GM12865 (cell line): ENCODE results near the gene HPF1.
"Not testable (repeated sequence)": the region's sequence is repeated elsewhere in the genome, so short reads cannot be mapped to it uniquely, and the experiment has no call there.

ENCODE experiments used
- DNase-seq: peaks from one replicate; pipeline ENCODE4 v3.0.0; 2010; ENCODE audit warnings: low read depth
- H3K4me3 ChIP-seq: 2 replicates; pipeline ENCODE4 v1.5.1; 2011; ENCODE audit warnings: mild to moderate bottlenecking, low read depth, low read length, control low read depth
- TF ChIP-seq, protein P1 (sequence below): IDR thresholded peaks from 2 replicates; pipeline ENCODE4 v1.5.1; 2011; ENCODE audit warnings: low read length, control low read depth, low read depth, inconsistent platforms; ENCODE audit not compliant: insufficient read depth; ENCODE audit errors: missing control alignments

The HPF1 gene

DNA sequence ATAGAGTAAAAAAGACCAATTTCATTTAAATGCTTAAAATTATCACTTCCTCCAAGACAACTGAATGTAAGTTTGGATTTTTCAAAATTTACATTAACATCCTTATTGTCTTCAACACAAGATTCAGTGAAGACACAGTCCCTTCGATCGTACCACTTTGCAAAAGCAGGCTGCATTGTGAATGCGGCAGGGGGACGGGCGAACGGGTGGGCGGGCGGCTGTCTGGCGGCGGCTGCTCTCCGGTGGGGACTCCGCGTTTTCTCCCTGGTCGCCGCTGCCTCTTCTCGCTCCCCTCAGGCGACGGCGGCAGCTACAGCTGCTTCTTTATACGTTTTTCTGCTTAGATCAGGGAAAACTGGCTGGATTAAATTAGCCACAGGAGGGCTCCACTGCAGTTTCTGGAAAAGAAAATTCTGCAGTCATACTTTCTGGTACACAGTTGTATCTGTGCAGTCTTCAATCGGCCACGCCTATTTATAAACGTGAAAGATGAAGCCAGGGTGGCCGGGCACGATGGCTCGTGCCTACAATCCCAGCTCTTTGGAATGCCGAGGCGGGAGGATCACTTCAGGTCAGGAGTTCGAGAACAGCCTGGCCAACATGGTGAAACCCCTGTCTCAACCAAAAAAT lies 33.9 kb upstream of the HPF1 start:
- peak; percentile 3 for DNase-seq
- no peak overlapping the region for H3K4me3 ChIP-seq
- TF ChIP-seq, protein P1, sequence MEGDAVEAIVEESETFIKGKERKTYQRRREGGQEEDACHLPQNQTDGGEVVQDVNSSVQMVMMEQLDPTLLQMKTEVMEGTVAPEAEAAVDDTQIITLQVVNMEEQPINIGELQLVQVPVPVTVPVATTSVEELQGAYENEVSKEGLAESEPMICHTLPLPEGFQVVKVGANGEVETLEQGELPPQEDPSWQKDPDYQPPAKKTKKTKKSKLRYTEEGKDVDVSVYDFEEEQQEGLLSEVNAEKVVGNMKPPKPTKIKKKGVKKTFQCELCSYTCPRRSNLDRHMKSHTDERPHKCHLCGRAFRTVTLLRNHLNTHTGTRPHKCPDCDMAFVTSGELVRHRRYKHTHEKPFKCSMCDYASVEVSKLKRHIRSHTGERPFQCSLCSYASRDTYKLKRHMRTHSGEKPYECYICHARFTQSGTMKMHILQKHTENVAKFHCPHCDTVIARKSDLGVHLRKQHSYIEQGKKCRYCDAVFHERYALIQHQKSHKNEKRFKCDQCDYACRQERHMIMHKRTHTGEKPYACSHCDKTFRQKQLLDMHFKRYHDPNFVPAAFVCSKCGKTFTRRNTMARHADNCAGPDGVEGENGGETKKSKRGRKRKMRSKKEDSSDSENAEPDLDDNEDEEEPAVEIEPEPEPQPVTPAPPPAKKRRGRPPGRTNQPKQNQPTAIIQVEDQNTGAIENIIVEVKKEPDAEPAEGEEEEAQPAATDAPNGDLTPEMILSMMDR, result no peak

DNA sequence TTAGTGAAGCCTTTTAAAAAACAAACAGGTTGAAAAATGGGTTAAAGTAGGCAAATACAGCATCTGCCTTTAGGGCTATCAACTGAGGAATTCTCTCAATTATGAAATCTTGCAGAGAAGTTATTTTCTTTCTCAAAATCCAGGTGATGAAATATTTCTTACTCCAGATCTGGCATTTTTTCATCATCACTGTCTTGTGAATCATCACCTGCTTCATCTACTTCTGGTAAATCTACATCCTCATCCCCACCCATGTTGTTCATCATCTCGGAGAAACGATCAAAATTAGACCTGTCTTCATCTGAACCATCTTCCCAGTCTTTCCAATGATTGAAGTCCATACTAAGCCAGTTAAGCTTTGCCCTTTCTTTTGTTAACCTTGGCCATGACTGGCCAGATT lies 33.3 kb upstream of the HPF1 start:
- no peak overlapping the region for H3K4me3 ChIP-seq
- DNase-seq, result no peak
- TF ChIP-seq, protein P1, result no peak

DNA sequence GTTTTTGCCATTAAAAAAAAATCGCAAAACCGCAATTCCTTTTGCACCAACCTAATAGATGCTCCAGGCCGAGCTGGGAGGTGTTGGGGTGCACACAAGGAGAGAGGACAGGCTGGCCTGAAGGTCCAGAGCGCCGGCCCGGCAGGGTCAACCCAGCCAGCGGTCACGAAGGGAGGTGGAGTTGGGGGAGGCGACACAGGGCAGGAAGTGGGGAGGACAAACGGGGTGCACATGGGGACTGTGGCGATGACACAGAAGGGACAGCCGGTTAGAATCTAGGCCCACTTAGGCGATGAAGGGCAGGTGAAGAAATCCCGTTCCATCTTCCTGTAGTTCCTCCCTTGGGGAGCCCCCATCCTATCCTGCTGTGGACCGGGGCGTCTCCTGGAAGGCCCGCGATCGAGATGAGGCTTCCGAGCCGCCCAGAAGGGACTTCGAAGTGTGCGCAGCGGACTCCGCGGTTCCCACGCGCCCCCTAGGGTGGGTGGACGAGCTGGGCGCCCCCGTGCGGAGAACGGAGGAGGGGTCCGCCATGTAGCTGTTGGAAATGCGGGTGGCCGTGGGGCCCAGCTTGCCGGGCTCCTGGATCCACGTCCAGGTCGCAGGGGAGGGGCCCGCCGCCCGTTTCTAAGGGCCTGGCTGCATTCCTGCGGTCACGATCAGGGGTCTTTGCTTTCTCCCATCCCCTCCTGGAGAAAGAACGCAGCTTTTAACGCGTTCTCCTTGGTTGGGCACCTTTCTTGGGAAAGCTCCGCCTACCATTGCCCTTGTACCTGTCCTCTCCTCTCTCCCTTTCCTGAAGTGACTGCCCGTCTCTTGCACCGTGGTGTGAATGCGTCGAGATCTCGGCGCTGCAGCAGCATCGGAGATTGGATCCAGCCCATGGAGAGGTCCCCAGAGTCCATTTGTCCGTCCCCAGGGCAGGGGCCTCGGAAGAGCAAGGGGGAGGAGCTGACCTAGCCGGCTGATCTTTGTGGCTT lies 17.0 kb upstream of the HPF1 start:
- H3K4me3 ChIP-seq, result no peak overlapping the region
- TF ChIP-seq, protein P1, result peak; percentile 34
- DNase-seq, result peak; percentile 28

DNA sequence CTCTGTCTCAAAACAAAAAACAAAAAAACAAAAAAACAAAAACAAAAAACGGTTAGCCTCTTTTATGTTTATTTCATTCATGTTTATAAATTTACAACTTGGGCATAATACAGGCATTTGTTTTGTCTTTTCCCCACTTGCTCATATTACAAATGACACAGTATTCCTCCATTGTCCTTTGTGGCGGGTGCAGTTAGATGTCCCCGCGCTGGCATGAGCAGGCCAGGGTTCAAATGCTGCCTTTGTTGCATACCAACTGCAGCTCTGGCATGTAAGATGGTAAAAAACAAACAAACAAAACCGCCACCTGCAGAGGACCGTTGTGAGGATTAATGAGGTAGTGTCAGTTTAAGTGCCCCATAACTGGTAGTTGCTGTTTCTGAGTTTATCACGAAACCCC lies 16.1 kb upstream of the HPF1 start:
- no peak overlapping the region for H3K4me3 ChIP-seq
- TF ChIP-seq, protein P1, result no peak
- no peak for DNase-seq

DNA sequence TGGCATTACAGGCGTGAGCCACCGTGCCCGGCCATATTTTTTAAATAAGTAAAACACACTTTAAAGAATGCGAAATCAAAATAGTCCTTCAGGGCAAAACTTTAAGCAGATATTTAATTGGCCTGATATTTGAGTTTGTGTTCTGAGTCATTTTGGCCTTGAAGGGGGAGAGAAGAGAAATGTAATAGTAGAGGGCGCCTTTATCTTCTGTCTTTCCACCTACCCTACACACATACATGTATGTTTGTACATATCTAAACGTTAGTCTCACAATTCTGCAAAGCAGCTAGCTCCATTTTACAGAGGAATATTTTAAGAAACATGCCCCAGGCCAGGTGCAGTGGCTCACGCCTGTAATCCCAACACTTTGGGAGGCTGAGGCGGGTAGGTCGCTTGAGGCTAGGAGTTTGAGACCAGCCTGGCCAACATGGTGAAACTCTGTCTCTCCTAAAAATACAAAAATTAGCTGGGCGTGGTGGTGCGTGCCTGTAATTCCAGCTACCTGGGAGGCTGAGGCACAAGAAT lies 13.9 kb upstream of the HPF1 start:
- not testable (repeated sequence) for DNase-seq, H3K4me3 ChIP-seq

DNA sequence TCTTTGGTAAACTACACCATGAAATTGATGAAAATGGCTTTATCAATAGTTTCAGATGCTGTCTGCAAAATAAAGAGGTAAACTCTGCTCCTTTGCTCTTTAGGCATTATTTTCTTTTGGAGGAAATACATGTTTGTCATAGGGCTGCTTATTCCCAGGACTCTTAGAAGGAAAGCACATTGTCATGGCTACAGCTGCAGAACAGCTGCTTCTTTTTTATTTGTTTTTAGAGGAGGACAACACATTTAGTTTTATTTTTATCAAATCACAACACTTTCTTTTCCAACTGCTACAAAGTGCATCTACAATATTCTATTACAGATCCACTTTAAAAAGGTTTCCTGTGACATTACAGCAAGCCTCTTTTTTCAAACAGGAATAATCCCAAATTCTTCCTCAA lies 12.7 kb upstream of the HPF1 start:
- DNase-seq, result no peak
- H3K4me3 ChIP-seq, result no peak overlapping the region
- TF ChIP-seq, protein P1, result no peak

DNA sequence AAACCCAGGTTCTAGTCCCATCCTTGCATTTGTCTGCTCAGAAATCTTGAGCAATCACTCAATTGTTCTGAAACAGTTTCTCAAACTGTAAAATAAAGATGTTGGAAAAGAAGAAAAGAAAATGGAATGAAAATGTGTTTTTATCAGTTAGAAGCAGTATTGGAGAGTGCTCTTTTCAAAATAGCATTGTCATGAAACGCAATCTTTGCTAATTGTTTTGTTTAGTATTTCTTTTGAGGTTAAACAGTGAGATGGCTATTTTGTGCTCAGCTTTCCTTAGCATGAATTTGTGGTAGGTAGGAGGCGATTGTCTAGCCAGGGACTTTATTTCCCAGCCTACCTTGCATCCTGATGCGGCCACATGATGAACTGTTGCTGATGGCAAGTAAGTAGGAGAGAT lies 10.6 kb upstream of the HPF1 start:
- no peak for DNase-seq
- no peak overlapping the region for H3K4me3 ChIP-seq
- TF ChIP-seq, protein P1, result no peak
